ENCODE results near the gene DENND10. TPM values are rescaled to one million over a fixed set of nuclear protein-coding genes. Genes with fewer than 3 reads are reported as not detected.
"Not testable (repeated sequence)": the region's sequence is repeated elsewhere in the genome, so short reads cannot be mapped to it uniquely, and the experiment has no call there.

Gene DENND10
- total and polyA plus RNA-seq, 5 donors: 14.1 to 27.9 (median 24.6) TPM

DNA sequence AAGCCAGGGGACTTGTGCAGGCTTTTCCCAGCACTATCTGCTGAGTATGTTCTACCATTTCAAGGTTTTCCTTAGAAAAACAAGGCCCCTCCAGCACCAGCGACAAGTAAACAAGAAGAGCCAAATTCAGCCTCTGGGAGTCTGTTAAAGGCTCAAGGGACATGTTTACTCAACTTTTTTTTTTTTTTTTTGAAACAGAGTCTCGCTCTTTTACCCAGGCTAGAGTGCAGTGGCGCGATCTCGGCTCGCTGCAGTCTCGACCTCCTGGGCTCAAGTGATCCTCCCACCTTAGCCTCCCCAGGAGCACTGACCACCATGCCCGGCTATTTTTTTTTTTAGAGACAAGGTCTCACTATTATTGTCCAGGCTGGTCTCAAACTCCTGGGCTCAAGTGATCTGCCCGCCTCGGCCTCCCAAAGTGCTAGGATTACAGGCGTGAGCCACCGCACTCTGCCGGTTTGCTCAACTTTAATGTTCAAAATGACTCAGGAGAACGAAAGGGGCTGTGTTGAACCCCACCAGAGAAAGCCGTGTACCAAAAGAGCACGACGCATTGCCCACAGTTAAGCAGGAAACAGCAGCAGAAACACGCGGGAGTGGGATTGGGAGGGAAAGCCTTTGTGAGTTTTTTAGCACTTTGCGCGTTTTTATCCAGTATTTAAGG lies 73.9 kb downstream of the DENND10 start:
- no peaks in the 10 kb centered on the region for H3K4me1 ChIP-seq (ENCODE audit: control insufficient read depth, insufficient read depth, low read length)
- DNase-seq: no peak
- no peaks in the 10 kb centered on the region for H3K9me3 ChIP-seq (ENCODE audit: control insufficient read depth, low read length)
- intact Hi-C loops (cut with DNase I): no loop called here
- H3K27me3 ChIP-seq (ENCODE audit: control insufficient read depth, insufficient read depth): no peaks in the 10 kb centered on the region
- peak overlapping the region; percentile 83 for H3K27ac ChIP-seq (ENCODE audit: low read length)
- WGBS: 25% methylated on average over 21 of the region's 21 CpGs
- peak in 1 of 2 donors; percentile 6 for ATAC-seq
- H3K4me3 ChIP-seq (ENCODE audit: low read length): peak overlapping the region; percentile 67

DNA sequence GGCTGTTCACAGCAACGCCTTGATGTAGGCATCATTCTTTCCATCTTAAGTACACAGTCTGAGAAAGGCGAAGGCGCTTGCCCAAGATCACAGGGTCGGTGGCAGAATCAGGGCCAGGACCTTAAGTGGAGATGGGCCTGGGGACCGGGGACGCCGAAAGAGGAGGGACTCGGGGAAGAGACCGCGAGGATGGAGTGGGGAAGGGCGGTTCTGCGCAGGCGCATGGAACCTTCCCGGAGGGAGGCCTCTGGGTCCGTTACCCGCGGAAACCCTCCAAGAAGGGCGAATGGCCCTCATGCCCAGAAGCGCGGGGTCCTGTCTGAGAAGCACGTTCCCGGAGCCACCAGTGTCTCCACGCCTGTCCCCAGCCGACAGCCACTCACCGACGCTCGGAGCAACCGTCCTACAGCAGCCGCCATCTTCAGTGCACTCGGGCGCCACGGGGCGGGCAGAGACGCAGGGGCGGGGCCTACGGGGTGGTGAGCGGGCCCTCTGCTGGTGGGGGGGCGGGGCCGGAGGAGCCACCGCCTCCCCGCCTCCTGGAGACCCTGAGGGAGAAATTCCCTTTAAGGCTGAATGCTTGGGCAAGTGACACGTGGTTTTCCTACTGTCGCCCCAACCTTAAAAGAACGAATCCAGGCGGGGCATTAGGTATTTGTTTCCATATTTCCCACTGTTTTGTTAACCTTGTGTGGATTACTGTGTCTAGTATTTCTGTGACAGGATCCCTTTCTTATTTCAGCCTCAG lies 74.6 kb downstream of the DENND10 start, which contains the start of gene PRDX3:
PRDX3 (minus strand) TSS at position 441 of the 748 bp plus-strand sequence; CDS start at position 419, 22 bp downstream.
- ATAC-seq (peak; percentile 99 to 100), DNase-seq (peak; percentile 95 to 99 (median 98))
- Histone ChIP-seq H3K27ac (ENCODE audit: low read length) (peak within 1 kb of the TSS; percentile 83), H3K4me1 (ENCODE audit: control insufficient read depth, insufficient read depth, low read length) (no peaks in the 10 kb centered on the region), H3K9me3 (ENCODE audit: control insufficient read depth, low read length) (no peaks in the 10 kb centered on the region), H3K27me3 (ENCODE audit: control insufficient read depth, insufficient read depth) (no peaks in the 10 kb centered on the region), H3K4me3 (ENCODE audit: low read length) (peak within 1 kb of the TSS; percentile 67)
- intact Hi-C loops (cut with DNase I): no loop called here
- under 1% methylated on average over 45 of the region's 45 CpGs for WGBS

DNA sequence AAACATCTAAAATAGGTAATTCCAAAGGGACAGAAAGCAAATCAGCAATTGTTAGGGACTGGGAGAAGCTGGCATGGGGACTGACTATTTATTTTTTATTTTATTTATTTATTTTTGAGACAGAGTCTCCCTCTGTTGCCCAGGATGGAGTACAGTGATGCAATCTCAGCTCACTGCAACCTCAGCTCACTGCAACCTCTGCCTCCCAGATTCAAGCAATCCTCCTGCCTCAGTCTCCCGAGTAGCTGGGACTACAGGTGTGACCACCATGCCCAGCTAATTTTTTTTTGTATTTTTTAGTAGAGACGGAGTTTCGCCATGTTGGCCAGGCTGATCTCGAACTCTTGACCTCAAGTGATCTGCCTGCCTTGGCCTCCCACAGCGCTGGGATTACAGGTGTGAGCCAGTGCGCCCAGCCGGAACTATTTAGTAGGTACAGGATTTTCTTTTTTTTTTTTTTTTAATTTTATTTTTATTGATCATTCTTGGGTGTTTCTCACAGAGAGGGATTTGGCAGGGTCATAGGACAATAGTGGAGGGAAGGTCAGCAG lies 77.0 kb downstream of the DENND10 start:
- DNase-seq; H3K4me1 ChIP-seq (ENCODE audit: control insufficient read depth, insufficient read depth, low read length); ATAC-seq; intact Hi-C loops (cut with DNase I); H3K27ac ChIP-seq (ENCODE audit: low read length); H3K9me3 ChIP-seq (ENCODE audit: control insufficient read depth, low read length); H3K27me3 ChIP-seq (ENCODE audit: control insufficient read depth, insufficient read depth); H3K4me3 ChIP-seq (ENCODE audit: low read length): not testable (repeated sequence)
- WGBS: 96% methylated on average over 7 of the region's 7 CpGs

DNA sequence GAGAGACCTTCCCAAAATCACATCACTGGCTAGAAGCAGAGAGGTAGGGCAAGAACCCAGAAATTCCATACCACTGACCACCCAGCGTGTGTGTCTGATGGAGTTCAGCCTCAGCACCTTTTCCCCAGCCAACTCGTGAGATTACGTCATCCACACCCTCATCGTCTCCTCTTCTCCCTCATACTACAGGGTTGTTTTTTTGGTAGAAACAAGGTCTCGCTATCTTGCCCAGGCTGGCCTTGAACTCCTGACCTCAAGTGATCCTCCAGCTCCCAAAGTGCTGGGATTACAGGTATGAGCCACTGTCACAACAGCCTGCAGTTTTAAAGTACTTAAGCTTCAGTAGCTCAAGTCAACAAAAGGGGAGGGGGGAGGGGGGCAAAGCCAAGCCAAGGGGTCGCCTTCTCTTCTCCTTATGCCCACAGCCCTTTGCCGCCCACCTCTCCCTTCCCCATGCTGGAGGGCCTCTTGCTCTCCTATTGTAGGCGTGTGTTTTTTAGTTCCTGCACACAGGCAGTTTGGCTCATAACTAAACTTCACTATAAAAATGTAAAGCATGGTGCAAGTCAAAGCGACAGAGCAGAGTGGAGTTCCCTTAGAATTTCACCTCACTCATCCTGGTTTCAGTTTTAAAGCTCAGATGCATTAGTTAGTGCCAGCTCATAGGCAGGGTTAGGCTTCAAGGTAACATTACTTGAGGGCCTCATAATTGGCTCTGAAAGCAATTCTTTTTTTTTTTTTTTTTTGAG lies 79.9 kb downstream of the DENND10 start:
- H3K9me3 ChIP-seq (ENCODE audit: control insufficient read depth, low read length): no peaks in the 10 kb centered on the region
- no peak overlapping the region for H3K27ac ChIP-seq (ENCODE audit: low read length)
- DNase-seq (no peak), ATAC-seq (no peak)
- H3K4me3 ChIP-seq (ENCODE audit: low read length): no peak overlapping the region
- H3K27me3 ChIP-seq (ENCODE audit: control insufficient read depth, insufficient read depth): no peaks in the 10 kb centered on the region
- WGBS: 78% methylated on average over 9 of the region's 9 CpGs
- H3K4me1 ChIP-seq (ENCODE audit: control insufficient read depth, insufficient read depth, low read length): no peaks in the 10 kb centered on the region
- intact Hi-C loops (cut with DNase I): no loop called here

Other genes with a start within 250 kb of the DENND10 start
- 1 to 10 TPM; 1.0 to 7.0 (median 2.4) TPM for gene NANOS1, start 74.4 kb upstream of the DENND10 start, total RNA-seq
- 4.3 TPM for gene NANOS1, start 74.4 kb upstream of the DENND10 start, polyA plus RNA-seq
- 100 to 1,000 TPM in 1 of 4 donors, 10 to 100 TPM in 3; 76.9 to 101 (median 88.7) TPM for gene EIF3A, start 23.3 kb upstream of the DENND10 start, total RNA-seq
- gene EIF3A, start 23.3 kb upstream of the DENND10 start, polyA plus RNA-seq: 35.2 TPM
- 10 to 100 TPM; 36.8 to 46.8 (median 41.0) TPM for gene SFXN4, start 61.6 kb downstream of the DENND10 start, total RNA-seq
- 42.3 TPM for gene SFXN4, start 61.6 kb downstream of the DENND10 start, polyA plus RNA-seq
- gene PRDX3, start 74.7 kb downstream of the DENND10 start, total RNA-seq: 100 to 1,000 TPM; 163 to 198 (median 190) TPM
- gene PRDX3, start 74.7 kb downstream of the DENND10 start, polyA plus RNA-seq: 233 TPM
- 10 to 100 TPM; 45.2 to 89.9 (median 60.7) TPM for gene GRK5, start 103.5 kb downstream of the DENND10 start, total RNA-seq
- 31.3 TPM for gene GRK5, start 103.5 kb downstream of the DENND10 start, polyA plus RNA-seq

Measured in right cardiac atrium (tissue), 5 donors.